Kidney (tissue), 14 donors: ENCODE measurements around the gene CNIH2. TPM values are rescaled to one million over a fixed set of nuclear protein-coding genes. Genes with fewer than 3 reads are reported as not detected.

Experiments
- DNase-seq, 5 donors: peaks; one replicate each; pipeline ENCODE4 v3.0.0-alpha.2; 2013 to 2020
- FAIRE-seq: peaks from 2 replicates; lab custom pipeline; 2012; peaks lifted over from hg19 to GRCh38; lab: Jason Lieb, UNC
- H3K27ac ChIP-seq, 2 donors: one replicate each; pipeline ENCODE4 v1.7.0; 2013; ENCODE audit warnings: low read depth in 2 of 2, low read length in 2 of 2, inconsistent platforms in 1 of 2
- H3K27me3 ChIP-seq: one replicate; pipeline ENCODE4 v1.7.1; 2013; ENCODE audit warnings: low read length, inconsistent platforms; ENCODE audit not compliant: control insufficient read depth, insufficient read depth
- H3K36me3 ChIP-seq, 3 donors: one replicate each; pipeline versions ENCODE4 v1.7.0 to v1.7.1; 2013; ENCODE audit warnings: low read length in 3 of 3, control low read depth in 1 of 3, inconsistent platforms in 1 of 3; ENCODE audit not compliant: insufficient read depth in 3 of 3, control insufficient read depth in 2 of 3
- H3K4me1 ChIP-seq, 3 donors: one replicate each; pipeline versions ENCODE4 v1.7.0 to v1.7.1; 2013; ENCODE audit warnings: low read length in 3 of 3, inconsistent platforms in 1 of 3, low read depth in 1 of 3; ENCODE audit not compliant: control insufficient read depth in 2 of 3, insufficient read depth in 2 of 3
- H3K4me3 ChIP-seq, 3 donors: one replicate each; pipeline versions ENCODE4 v1.7.0 to v1.8.1; 2013; ENCODE audit warnings: low read length in 3 of 3, control low read depth in 1 of 3, inconsistent platforms in 1 of 3
- H3K9ac ChIP-seq, 3 donors: one replicate each; pipeline versions ENCODE4 v1.7.0 to v1.7.1; 2013; ENCODE audit warnings: low read length in 3 of 3, control low read depth in 1 of 3, inconsistent platforms in 1 of 3
- H3K9me3 ChIP-seq, 3 donors: one replicate each; pipeline versions ENCODE4 v1.7.0 to v1.7.1; 2013; ENCODE audit warnings: low read length in 3 of 3, control low read depth in 1 of 3, inconsistent platforms in 1 of 3; ENCODE audit not compliant: control insufficient read depth in 2 of 3, insufficient read depth in 1 of 3
- CTCF ChIP-seq: IDR thresholded peaks from 3 replicates; pipeline ENCODE4 v1.5.1; 2012; ENCODE audit warnings: mild to moderate bottlenecking, moderate library complexity, borderline replicate concordance; ENCODE audit not compliant: insufficient read depth; ENCODE audit errors: extremely low read depth
- intact Hi-C: fragments of 100-400 bp; cut with DNase I; formaldehyde crosslinking; loops from one replicate; pipeline ENCODE4 v1.11.1; 2022
- polyA plus RNA-seq: library from polyadenylated mRNA; stranded (reverse); fragments of 350-450 nt; fragmentation: Illumina TruSeq; extraction: RNeasy Lipid Tissue Mini Kit (QIAGEN cat#74804); gene quantifications from one replicate; pipeline ENCODE4 v1.2.3, GENCODE V29; 2014; ENCODE audit warnings: low read depth, low replicate concordance; ENCODE audit not compliant: insufficient read depth
- total RNA-seq: library from RNA; stranded (reverse); fragmentation: NEBNext Ultra II Directional; extraction: Animal tissue kit (Norgen Biotek cat#: 25700); gene quantifications from one replicate; pipeline ENCODE4 v1.2.1, GENCODE V29; 2021
- donor health status: control.
- donor health status: control.
- donor health status: control.
- donor health status: control.
- donor health status: control.
- donor health status: DM: yes; HTN: yes; CAD: no.
- donor health status: Normal renal cell carcinoma (clear cell type).

Gene CNIH2
- total and polyA plus RNA-seq, 2 donors from 2014 or later: 0.63 TPM; not detected in 1

- Histone ChIP-seq H3K4me1 (peaks cover 0 to 17% (median 11%) of the 10 kb centered on the region in 3 donors), H3K27ac (no peak overlapping the region), H3K4me3 (no peak overlapping the region), H3K9me3 (no peaks in the 10 kb centered on the region), H3K9ac (no peak overlapping the region), H3K36me3 (no peaks in the 10 kb centered on the region), H3K27me3 (no peaks in the 10 kb centered on the region)
- TF ChIP-seq CTCF: no peak
- intact Hi-C loops: no loop called here
- DNase-seq: peak in 1 of 5 donors; percentile 68
- no peak for FAIRE-seq
These were observed 47.3 kb downstream of the CNIH2 start for GRCh38 chr11:66325263-66325671.

- intact Hi-C loops: no loop called here
- peaks cover 0 to 17% (median 11%) of the 10 kb centered on the region in 3 donors for H3K4me1 ChIP-seq
- peak overlapping the region in 1 of 2 donors; percentile 26 for H3K27ac ChIP-seq
- FAIRE-seq (no peak), DNase-seq (peak in 3 of 5 donors; percentile 50 to 87 (median 73))
- no peaks in the 10 kb centered on the region for H3K9me3 ChIP-seq
- no peaks in the 10 kb centered on the region for H3K36me3 ChIP-seq
- no peak overlapping the region for H3K9ac ChIP-seq
- no peak for TF ChIP-seq CTCF
- H3K27me3 ChIP-seq: no peaks in the 10 kb centered on the region
- H3K4me3 ChIP-seq: no peak overlapping the region
These were observed 48.5 kb downstream of the CNIH2 start for GRCh38 chr11:66326261-66327111.

GRCh38 chr11:66327171-66328030 is 49.4 kb downstream of the CNIH2 start:
- H3K4me3 ChIP-seq: no peak overlapping the region
- FAIRE-seq (no peak), DNase-seq (peak in 1 of 5 donors; percentile 78)
- peak overlapping the region in 1 of 2 donors; percentile 53 for H3K27ac ChIP-seq
- no peaks in the 10 kb centered on the region for H3K36me3 ChIP-seq
- intact Hi-C loops: no loop called here
- TF ChIP-seq CTCF: no peak
- peaks cover 0 to 17% (median 11%) of the 10 kb centered on the region in 3 donors for H3K4me1 ChIP-seq
- H3K9me3 ChIP-seq: no peaks in the 10 kb centered on the region
- no peaks in the 10 kb centered on the region for H3K27me3 ChIP-seq
- no peak overlapping the region for H3K9ac ChIP-seq
